ENCODE data around the gene OTOR.

OTOR gene

GRCh38 chr20:16748308-16748900 lies at the start of gene OTOR:
OTOR (plus strand) TSS chr20:16748358; CDS start chr20:16748402, 44 bp downstream.
- DNase-seq (ENCODE audit: low read depth): no peak

GRCh38 chr20:16699293-16699692 lies 48.9 kb upstream of the OTOR start:
- DNase-seq (ENCODE audit: low read depth): no peak

- DNase-seq (ENCODE audit: low read depth): no peak
Observed at GRCh38 chr20:16701296-16701695, 46.9 kb upstream of the OTOR start.

GRCh38 chr20:16703570-16703969 lies 44.6 kb upstream of the OTOR start:
- no peak for DNase-seq (ENCODE audit: low read depth)

GRCh38 chr20:16707674-16708073 lies 40.5 kb upstream of the OTOR start:
- no peak for DNase-seq (ENCODE audit: low read depth)

- no peak for DNase-seq (ENCODE audit: low read depth)
Observed at GRCh38 chr20:16708602-16709001, 39.6 kb upstream of the OTOR start.

GRCh38 chr20:16709017-16709416 lies 39.1 kb upstream of the OTOR start:
- no peak for DNase-seq (ENCODE audit: low read depth)

- DNase-seq (ENCODE audit: low read depth): no peak
Observed at GRCh38 chr20:16710781-16711180, 37.4 kb upstream of the OTOR start.

- DNase-seq (ENCODE audit: low read depth): no peak
Observed at GRCh38 chr20:16711661-16712258, 36.4 kb upstream of the OTOR start.

- DNase-seq (ENCODE audit: low read depth): no peak
Observed at GRCh38 chr20:16712511-16712947, 35.6 kb upstream of the OTOR start.

- DNase-seq (ENCODE audit: low read depth): no peak
Observed at GRCh38 chr20:16713066-16713465, 35.1 kb upstream of the OTOR start.

GRCh38 chr20:16714242-16714641 lies 33.9 kb upstream of the OTOR start:
- no peak for DNase-seq (ENCODE audit: low read depth)

GRCh38 chr20:16714751-16715150 lies 33.4 kb upstream of the OTOR start:
- DNase-seq (ENCODE audit: low read depth): no peak

- DNase-seq (ENCODE audit: low read depth): no peak
Observed at GRCh38 chr20:16719421-16719820, 28.7 kb upstream of the OTOR start.

GRCh38 chr20:16729080-16729479 lies 19.1 kb upstream of the OTOR start:
- DNase-seq (ENCODE audit: low read depth): no peak

GRCh38 chr20:16729565-16730460 lies 18.3 kb upstream of the OTOR start, which contains the start of gene SNRPB2:
SNRPB2 (plus strand) TSS chr20:16730026; CDS start chr20:16731703, 1,677 bp downstream.
- peak; percentile 85 for DNase-seq (ENCODE audit: low read depth)

- DNase-seq (ENCODE audit: low read depth): no peak
Observed at GRCh38 chr20:16732506-16733152, 15.5 kb upstream of the OTOR start.

GRCh38 chr20:16740365-16741072 lies 7.6 kb upstream of the OTOR start:
- DNase-seq (ENCODE audit: low read depth): no peak

GRCh38 chr20:16744178-16744807 lies 3.9 kb upstream of the OTOR start:
- no peak for DNase-seq (ENCODE audit: low read depth)

GRCh38 chr20:16745204-16745603 lies 3.0 kb upstream of the OTOR start:
- DNase-seq (ENCODE audit: low read depth): no peak

- DNase-seq (ENCODE audit: low read depth): no peak
Observed at GRCh38 chr20:16747291-16747811, 807 bp upstream of the OTOR start.
